ENCODE data around the gene PLEKHG3. TPM values are rescaled to one million over a fixed set of nuclear protein-coding genes. Genes with fewer than 3 reads are reported as not detected.

PLEKHG3 gene
- total RNA-seq, 1 donor, result 0.27 TPM

DNA sequence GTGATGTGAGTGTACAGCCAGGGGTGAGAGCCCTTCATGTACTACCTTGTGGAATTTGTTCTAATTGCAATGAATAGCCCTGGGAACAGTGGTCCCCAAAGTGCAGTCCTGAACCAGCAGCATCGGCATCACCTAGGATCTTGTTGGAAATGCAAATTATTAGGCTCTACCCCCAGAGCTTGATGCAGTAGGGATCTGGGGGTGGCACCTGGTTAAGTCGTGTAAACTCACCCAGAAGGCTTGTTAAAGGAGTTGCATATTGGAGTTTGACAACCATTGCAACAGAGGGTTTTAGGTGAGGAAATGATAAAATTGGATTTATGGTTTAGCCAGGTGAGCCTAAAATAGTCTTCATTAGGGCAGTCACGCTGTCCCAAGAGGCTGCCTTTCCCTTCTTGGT lies 73.2 kb downstream of the PLEKHG3 start:
- no peak for DNase-seq (ENCODE audit: low read depth in 2 of 3, low spot score in 2 of 3)

- DNase-seq (ENCODE audit: low read depth in 2 of 3, low spot score in 2 of 3), result no peak
These were observed 74.0 kb downstream of the PLEKHG3 start for GRCh38 chr14:64778104-64778754.

- no peak for DNase-seq (ENCODE audit: low read depth in 2 of 3, low spot score in 2 of 3)
These were observed 75.2 kb downstream of the PLEKHG3 start for GRCh38 chr14:64779472-64779871.

GRCh38 chr14:64782196-64782595 lies 78.0 kb downstream of the PLEKHG3 start:
- no peak for DNase-seq (ENCODE audit: low read depth in 2 of 3, low spot score in 2 of 3)

- no peak for DNase-seq (ENCODE audit: low read depth in 2 of 3, low spot score in 2 of 3)
These were observed 79.8 kb downstream of the PLEKHG3 start for GRCh38 chr14:64784006-64784405.

DNA sequence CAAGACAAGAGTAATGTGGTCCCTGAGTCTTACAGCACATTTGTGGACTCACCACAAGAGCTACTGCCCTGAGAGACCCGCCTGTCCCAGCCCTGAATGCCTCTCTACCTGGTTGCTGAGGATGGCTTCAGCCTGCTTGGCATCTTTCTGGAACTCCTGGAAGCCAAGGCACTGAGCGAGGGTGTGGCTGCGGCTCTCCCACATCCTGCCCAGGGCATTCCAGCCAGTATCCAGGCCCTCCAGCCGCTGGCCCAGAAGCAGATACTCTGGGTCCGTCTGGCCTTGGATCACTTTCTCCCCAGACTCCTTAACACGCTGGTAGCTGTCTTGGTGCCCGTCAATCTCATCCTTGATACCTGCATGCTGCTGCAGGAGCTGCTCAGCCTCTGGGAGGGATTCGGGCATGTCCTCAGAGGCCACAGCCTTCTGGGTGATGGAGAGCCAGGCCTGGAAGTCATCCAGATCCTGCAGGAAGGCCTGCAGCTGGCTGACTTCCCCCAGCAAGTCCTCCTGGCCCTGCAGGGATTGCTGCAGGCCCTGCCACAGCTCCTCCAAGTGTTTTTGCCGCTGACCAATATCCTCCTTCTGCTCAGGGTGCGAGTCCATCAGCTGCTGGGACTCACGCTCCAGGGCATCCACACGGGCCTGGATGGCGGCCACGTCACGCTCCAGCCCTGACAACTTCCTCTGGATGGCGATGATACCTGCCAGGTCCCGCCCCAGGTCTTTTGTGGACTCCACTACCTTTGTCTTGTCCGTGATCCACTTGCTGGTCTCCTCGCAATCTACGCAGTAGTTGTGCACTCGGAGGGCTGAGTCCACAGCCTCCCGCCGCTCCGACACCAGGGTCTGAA lies 82.3 kb downstream of the PLEKHG3 start:
- no peak for DNase-seq (ENCODE audit: low read depth in 2 of 3, low spot score in 2 of 3)

GRCh38 chr14:64787619-64788018 lies 83.4 kb downstream of the PLEKHG3 start:
- no peak for DNase-seq (ENCODE audit: low read depth in 2 of 3, low spot score in 2 of 3)

DNA sequence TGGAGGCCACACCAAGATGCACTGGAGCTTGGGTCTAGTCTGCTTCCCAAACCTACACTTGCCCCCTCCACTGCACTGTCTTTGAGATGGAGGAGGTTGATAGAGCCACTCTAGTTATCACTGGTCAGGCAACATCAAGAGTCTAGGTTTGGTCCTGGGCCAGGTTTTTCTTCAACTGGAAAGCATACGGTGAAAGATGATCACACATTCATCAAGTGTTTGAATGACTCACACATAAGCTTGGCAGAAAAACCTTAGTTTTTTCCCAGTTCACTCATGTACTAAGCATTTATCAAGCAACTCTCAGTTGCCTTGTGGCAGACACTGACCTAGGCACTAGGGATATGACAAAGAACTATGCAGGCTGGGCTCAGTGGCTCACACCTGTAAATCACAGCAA lies 84.5 kb downstream of the PLEKHG3 start:
- no peak for DNase-seq (ENCODE audit: low read depth in 2 of 3, low spot score in 2 of 3)

DNA sequence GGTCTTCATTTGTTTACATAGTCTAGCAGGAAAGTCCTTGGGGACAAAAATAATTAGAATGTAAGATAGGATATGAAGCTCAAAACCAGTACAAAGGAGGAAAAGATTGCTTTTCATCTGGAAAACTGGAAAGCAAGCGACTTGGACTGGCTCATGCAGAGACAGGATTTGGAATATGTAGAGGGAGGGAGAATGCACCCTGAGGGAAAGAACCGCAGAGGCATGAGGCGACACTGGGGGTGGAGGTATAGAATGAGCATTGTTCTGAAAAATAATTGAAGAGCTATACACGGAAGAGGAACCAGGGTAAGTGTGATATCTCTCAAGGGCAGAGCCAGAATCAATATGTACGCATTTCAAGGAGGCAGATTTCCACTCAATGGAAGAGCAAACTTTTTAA lies 85.5 kb downstream of the PLEKHG3 start:
- DNase-seq (ENCODE audit: low read depth in 2 of 3, low spot score in 2 of 3), result no peak

DNA sequence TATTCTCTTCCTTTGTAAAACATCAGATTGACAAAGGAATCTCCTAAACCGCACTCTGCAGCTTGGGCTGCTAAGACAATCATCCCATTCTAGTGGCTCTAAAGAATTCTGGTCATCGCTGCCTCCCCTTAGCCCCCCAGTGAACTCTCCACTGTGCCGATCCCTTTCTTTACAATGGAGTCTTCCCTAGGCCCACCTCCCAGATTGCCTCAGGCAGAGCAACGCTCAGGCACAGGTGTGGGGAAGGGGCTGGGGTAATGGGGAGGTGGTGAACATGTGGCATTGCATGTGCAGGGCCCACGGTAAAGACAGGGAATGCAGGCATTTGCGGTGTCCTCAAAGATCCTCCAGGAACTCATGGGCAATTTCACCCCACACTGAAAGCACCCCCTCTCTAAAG lies 86.3 kb downstream of the PLEKHG3 start:
- no peak for DNase-seq (ENCODE audit: low read depth in 2 of 3, low spot score in 2 of 3)

- DNase-seq (ENCODE audit: low read depth in 2 of 3, low spot score in 2 of 3), result no peak
These were observed 88.0 kb downstream of the PLEKHG3 start for GRCh38 chr14:64792231-64792630.

- no peak for DNase-seq (ENCODE audit: low read depth in 2 of 3, low spot score in 2 of 3)
These were observed 88.8 kb downstream of the PLEKHG3 start for GRCh38 chr14:64792871-64793560.

DNA sequence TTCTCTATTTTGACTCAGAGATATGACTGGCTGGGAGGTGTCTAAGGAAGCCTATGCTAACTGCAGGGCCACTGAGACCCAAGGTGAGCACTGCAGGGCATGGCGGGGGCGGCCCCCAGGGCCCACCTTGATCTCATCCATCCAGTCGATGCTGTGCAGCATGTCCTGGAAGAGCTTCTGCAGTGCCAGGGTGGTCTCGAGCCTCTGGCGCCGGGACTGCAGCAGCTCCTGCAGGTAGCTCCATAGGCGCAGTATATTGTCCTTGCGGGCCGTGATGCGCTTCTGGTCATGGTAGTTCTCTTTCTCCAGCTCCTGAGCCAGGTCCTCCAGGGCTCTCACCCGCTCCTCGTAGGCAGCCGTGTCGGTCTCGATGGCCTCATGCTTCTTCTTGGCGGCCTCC lies 91.0 kb downstream of the PLEKHG3 start:
- DNase-seq (ENCODE audit: low read depth in 2 of 3, low spot score in 2 of 3), result no peak

DNA sequence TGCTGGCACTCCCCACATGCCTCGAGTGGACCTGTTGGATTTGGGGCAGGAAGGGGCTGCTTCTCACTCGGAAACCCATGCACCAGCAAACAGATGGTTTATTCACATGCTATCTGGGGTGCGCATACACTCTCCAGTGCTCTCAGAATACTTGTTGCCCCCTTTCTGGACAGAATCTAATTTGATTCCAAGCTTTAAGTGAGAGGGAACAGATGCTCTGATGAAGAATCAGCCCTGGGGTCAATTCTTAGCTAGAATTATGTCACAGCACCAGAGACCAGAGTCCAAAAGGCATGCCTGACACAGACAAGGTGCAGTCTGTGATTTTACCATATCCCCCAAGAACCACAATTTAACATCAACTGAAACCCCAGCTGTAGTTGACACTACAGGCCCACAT lies 91.7 kb downstream of the PLEKHG3 start:
- no peak for DNase-seq (ENCODE audit: low read depth in 2 of 3, low spot score in 2 of 3)

DNA sequence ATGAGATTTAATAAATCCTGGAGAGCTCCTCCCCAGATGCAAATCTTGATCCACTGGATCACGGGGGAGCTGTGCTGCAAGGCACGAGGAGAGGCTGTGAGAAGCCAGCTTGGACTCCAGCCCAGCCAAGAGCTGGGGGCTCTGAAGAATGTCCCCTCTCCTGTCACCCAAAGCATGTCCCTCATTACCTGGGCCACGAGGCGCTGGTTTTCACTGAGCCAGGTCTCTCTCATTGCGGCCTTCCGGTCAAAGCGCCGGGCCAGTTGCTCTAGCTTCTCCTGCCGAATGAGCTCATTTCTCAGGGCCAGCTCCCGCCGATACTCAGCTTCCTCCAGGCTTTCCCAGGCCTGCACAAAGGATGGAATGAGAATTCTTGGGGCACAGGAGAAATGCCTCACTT lies 92.1 kb downstream of the PLEKHG3 start:
- DNase-seq (ENCODE audit: low read depth in 2 of 3, low spot score in 2 of 3), result no peak

DNA sequence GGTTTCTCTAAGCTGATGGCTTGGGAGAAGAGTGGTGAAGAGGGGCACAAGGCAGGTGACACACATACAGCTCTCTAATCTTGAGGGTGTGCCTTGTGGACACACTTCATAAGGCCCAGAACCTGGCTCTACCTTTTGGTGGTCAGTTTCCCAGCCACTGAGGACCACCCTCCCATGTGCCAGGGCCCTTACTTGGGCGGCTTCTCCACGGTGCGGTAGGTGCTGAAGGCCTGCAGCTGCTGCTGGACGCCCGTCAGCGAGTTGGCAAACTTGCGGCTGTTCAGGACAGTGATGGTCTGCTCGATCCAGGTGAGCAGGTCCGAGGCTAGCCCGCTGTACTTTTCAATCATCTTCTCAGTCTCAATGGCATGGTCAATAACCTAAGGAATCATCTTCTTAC lies 95.3 kb downstream of the PLEKHG3 start:
- DNase-seq (ENCODE audit: low read depth in 2 of 3, low spot score in 2 of 3), result no peak

Other genes with a start within 250 kb of the PLEKHG3 start
- 0.27 TPM for gene AKAP5, start 238.9 kb upstream of the PLEKHG3 start, total RNA-seq
- gene ZBTB25, start 200.6 kb upstream of the PLEKHG3 start, total RNA-seq, result 8.3 TPM
- 27.7 TPM for gene ZBTB1, start 199.7 kb upstream of the PLEKHG3 start, total RNA-seq
- 5.1 TPM for gene HSPA2, start 163.7 kb upstream of the PLEKHG3 start, total RNA-seq
- gene PPP1R36, start 154.5 kb upstream of the PLEKHG3 start, total RNA-seq, result not detected
- 0.81 TPM for gene SPTB, start 175.5 kb downstream of the PLEKHG3 start, total RNA-seq
- gene CHURC1, start 210.0 kb downstream of the PLEKHG3 start, total RNA-seq, result 26.9 TPM
- gene GPX2, start 238.3 kb downstream of the PLEKHG3 start, total RNA-seq, result 0.27 TPM